ENCODE data around the gene CCNK. TPM values are rescaled to one million over a fixed set of nuclear protein-coding genes. Genes with fewer than 3 reads are reported as not detected.

CCNK gene
- total RNA-seq, 1 experiment from 2014 or later, result 80.1 TPM

DNA sequence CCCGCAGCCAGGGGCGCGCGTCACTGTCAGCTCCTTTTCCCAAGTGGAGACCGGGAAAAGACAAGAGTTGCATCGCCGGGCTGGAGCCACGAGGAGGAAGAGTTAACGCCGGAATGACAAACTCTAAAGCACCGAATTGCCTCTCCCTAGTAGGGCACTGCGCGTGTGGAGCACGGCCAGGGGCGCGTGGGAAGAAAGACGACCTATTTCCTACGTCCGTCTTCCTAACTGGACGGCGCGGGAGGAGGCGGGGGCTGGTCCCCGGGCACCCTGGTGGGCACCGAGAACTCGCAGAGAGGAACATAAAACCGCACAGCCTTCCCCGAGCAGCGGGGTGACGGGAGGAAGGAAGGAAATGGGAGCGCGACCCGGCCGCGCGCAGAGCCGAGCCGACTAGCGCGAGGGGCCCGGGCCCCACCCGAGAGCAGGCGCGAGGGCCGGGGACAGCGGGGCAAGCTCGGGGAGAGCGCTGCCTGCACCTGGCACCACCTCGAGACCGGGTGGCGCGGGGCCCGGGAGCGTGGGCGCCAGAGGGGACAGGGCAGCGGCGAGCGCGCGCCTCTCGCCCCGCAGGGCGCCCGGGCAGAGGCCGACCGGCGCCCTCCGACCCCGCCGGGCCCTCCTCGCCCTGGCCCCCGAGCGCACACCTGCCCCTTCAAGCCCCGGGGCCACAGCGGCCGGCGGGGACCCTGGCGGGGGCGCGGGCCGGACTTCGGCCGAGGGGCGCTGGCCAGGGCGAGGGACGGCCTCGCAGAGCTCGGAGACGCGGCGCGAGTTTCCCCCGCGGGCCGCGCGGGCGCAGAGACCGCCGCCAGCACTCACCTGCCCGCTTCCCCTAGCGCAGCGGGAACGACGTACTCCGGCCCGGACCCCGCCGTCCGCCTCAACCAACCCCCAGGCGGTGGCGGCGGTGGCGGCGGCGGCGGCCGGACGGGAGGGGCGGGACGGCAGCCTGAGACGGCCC, 1.0 kb upstream of the CCNK start, which contains the start of gene SETD3:
Gene SETD3 (minus strand): TSS at position 954 of the 964 bp plus-strand sequence. CDS start 15,054 bp downstream, outside the sequence.
- Histone ChIP-seq H3K4me2 (ENCODE audit: insufficient read depth, insufficient read length, low read length) (peak within 1 kb of the TSS; percentile 99), H3K27ac (ENCODE audit: insufficient read length, low read depth, low read length) (peak within 1 kb of the TSS; percentile 48), H3K14ac (ENCODE audit: insufficient read depth, low read length) (peak within 1 kb of the TSS; percentile 95), H2BK15ac (ENCODE audit: low read depth, low read length) (no peak within 1 kb of the TSS), H2BK120ac (ENCODE audit: low read depth, low read length, poor library complexity, severe bottlenecking) (no peak within 1 kb of the TSS), H4K5ac (ENCODE audit: insufficient read length, low read depth, low read length) (no peak within 1 kb of the TSS), H2AK5ac (ENCODE audit: insufficient read length, low read length) (no peak within 1 kb of the TSS), H3K79me1 (ENCODE audit: insufficient read depth, low read depth, low read length, poor library complexity, severe bottlenecking) (peaks cover 12% of the 10 kb centered on the region), H3K9ac (ENCODE audit: extremely low read depth, insufficient read length, low read length) (peak within 1 kb of the TSS; percentile 95), H3K27me3 (ENCODE audit: insufficient read depth, low read length) (no peaks in the 10 kb centered on the region), H4K20me1 (ENCODE audit: control insufficient read depth, insufficient read depth, insufficient read length) (no peaks in the 10 kb centered on the region), H4K8ac (replicated peaks; ENCODE audit: insufficient read length, low read depth, low read length) (no peak within 1 kb of the TSS), H3K56ac (ENCODE audit: insufficient read length, low read depth, low read length) (no peak within 1 kb of the TSS), H3T11ph (ENCODE audit: low read length) (no peak within 1 kb of the TSS), H2BK5ac (ENCODE audit: insufficient read length, low read length) (no peak within 1 kb of the TSS), H3K4me1 (ENCODE audit: insufficient read depth, low read length) (0 out of 2 replicates have a peak, but pooled peaks cover 2% of the 10 kb centered on the region), H3K23me2 (ENCODE audit: insufficient read length, low read depth, low read length, poor library complexity, severe bottlenecking) (peaks cover 11% of the 10 kb centered on the region), H3K23ac (ENCODE audit: insufficient read length, low read depth, low read length) (no peak within 1 kb of the TSS), H3K18ac (ENCODE audit: insufficient read length, low read depth, low read length) (peak within 1 kb of the TSS; percentile 93), H4K91ac (ENCODE audit: insufficient read length, low read depth, low read length) (no peak within 1 kb of the TSS), H3K79me2 (ENCODE audit: insufficient read depth, low read length) (peaks cover 53% of the 10 kb centered on the region; the same call in 1 of the 2 replicates), H2AFZ (ENCODE audit: low read length) (no peak within 1 kb of the TSS), H2BK20ac (ENCODE audit: low read depth, low read length, poor library complexity, severe bottlenecking) (no peak within 1 kb of the TSS), H3K4ac (ENCODE audit: low read depth, low read length) (no peak within 1 kb of the TSS; the same call in 1 of the 2 replicates), H3K9me3 (ENCODE audit: control insufficient read depth, low read depth, low read length) (no peaks in the 10 kb centered on the region), H2BK12ac (ENCODE audit: insufficient read length, low read depth, low read length) (no peak within 1 kb of the TSS)
- no CpG with 5 or more reads among the region's 122 CpGs for WGBS (ENCODE audit: extremely low coverage, insufficient read length, low lambda C conversion rate)
- H3K4me1 Mint-ChIP-seq, result peaks cover 24 to 33% of the 10 kb centered on the region in 2 experiments
- H3K36me3 Mint-ChIP-seq (ENCODE audit: insufficient read depth in 1 of 3, low read depth in 3 of 3), result no peaks in the 10 kb centered on the region
- no peaks in the 10 kb centered on the region for H3K27me3 Mint-ChIP-seq (ENCODE audit: low read depth)
- TF ChIP-seq, protein P1, sequence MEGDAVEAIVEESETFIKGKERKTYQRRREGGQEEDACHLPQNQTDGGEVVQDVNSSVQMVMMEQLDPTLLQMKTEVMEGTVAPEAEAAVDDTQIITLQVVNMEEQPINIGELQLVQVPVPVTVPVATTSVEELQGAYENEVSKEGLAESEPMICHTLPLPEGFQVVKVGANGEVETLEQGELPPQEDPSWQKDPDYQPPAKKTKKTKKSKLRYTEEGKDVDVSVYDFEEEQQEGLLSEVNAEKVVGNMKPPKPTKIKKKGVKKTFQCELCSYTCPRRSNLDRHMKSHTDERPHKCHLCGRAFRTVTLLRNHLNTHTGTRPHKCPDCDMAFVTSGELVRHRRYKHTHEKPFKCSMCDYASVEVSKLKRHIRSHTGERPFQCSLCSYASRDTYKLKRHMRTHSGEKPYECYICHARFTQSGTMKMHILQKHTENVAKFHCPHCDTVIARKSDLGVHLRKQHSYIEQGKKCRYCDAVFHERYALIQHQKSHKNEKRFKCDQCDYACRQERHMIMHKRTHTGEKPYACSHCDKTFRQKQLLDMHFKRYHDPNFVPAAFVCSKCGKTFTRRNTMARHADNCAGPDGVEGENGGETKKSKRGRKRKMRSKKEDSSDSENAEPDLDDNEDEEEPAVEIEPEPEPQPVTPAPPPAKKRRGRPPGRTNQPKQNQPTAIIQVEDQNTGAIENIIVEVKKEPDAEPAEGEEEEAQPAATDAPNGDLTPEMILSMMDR (conservative IDR thresholded peaks at IDR 0.05), result peak; percentile 32; the same call in 2 of the 3 replicates
- no peaks in the 10 kb centered on the region for H3K9me3 Mint-ChIP-seq
- peak; percentile 47 for DNase-seq
- peak within 1 kb of the TSS; percentile 93 to 98 for H3K4me3 Mint-ChIP-seq
- peak within 1 kb of the TSS; percentile 96 to 99 (median 98) for H3K27ac Mint-ChIP-seq
